GM11168 (cell line): ENCODE data around the gene APC.

Source experiments
- in situ Hi-C: fragments of 300-500 bp; cut with MboI; formaldehyde crosslinking; loops from one replicate; pipeline ENCODE4 v1.12.0; 2022; ENCODE audit warnings: low sequenced_read_pairs; ENCODE audit not compliant: unreplicated experiment

APC gene

GRCh38 chr5:112737463-112738190 lies at the start of gene APC:
TSS of gene APC (plus strand) at chr5:112737885. CDS start at chr5:112754891, 17,006 bp downstream.
- in situ Hi-C loops: no loop called here

DNA sequence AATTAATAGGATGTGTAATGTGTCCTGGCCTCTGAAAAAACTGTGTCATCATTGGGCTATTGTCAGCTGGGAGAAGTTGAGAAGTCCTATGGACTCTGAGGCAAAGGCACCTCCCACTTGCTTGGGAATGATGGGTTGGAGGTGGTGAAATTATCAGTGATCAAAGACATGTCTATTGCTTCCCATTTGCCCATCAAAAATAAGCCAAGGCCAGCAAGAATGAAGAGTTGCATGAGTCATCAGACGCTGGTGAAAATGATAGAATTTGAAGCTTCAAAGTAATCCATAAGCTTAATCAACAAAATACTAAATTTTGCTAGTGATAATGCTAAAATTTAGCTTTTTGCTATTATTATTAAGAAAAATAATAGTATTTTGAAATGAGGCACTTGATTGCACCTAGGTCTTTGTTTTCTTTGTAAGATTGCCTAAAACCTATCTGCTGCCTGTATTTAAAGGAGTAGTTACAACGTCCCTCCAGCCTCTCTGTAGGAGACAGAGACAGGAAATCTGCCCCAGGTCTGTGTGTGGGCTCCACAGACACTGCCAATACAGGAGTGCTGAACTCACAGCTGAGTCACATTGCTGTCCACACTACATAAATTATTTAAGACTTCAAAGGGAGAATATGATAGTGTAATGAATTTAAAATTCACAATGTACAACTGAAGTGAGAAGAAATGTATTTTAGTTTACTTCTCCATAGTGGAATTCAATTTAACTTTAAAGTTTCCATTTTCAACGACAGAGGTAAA lies 48.4 kb upstream of the APC start:
- in situ Hi-C loops: no loop called here

- in situ Hi-C loops: no loop called here
These were observed 46.9 kb upstream of the APC start for GRCh38 chr5:112690605-112691338.

DNA sequence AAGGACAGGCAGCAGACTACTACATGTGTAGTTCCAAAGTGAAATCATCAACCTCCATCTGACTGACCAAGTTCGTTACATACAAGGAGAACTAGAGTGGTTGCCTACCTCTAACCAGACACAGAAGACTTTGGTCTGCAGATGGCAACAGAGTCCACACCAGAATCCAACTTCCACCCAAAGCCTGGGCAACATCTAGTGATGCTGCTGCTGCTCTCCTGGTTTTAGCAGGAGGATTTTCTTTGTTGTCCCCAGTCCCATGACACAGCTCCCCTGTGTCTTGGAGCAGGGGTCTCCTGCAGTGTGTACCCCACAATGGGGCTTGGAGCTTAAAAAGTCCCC lies 46.4 kb upstream of the APC start:
- in situ Hi-C loops: no loop called here

- in situ Hi-C loops: no loop called here
These were observed 45.9 kb upstream of the APC start for GRCh38 chr5:112691758-112692157.

DNA sequence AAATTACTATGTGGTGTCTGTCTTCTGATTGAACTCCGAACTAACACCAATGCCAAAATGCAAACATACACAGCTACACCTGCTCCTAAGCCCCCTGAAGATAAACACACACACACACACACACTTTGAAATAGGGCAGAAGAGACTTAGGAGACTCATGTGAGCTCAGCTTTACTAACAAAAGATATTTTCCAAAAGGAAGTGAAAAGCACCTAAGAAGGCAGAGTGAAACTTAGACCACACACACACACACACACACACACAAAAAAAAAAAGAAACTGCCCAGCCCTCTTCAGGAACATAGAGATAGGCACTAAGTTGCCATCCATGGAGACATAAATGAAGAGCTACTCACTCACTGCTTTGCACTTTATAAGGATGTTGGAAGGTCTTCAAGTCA lies 45.2 kb upstream of the APC start:
- in situ Hi-C loops: no loop called here

GRCh38 chr5:112693301-112693700 lies 44.4 kb upstream of the APC start:
- in situ Hi-C loops: no loop called here

- in situ Hi-C loops: no loop called here
These were observed 42.6 kb upstream of the APC start for GRCh38 chr5:112694853-112695709.

GRCh38 chr5:112696786-112697185 lies 40.9 kb upstream of the APC start:
- in situ Hi-C loops: no loop called here

GRCh38 chr5:112697322-112697721 lies 40.4 kb upstream of the APC start:
- in situ Hi-C loops: no loop called here

- in situ Hi-C loops: no loop called here
These were observed 39.9 kb upstream of the APC start for GRCh38 chr5:112697833-112698232.

DNA sequence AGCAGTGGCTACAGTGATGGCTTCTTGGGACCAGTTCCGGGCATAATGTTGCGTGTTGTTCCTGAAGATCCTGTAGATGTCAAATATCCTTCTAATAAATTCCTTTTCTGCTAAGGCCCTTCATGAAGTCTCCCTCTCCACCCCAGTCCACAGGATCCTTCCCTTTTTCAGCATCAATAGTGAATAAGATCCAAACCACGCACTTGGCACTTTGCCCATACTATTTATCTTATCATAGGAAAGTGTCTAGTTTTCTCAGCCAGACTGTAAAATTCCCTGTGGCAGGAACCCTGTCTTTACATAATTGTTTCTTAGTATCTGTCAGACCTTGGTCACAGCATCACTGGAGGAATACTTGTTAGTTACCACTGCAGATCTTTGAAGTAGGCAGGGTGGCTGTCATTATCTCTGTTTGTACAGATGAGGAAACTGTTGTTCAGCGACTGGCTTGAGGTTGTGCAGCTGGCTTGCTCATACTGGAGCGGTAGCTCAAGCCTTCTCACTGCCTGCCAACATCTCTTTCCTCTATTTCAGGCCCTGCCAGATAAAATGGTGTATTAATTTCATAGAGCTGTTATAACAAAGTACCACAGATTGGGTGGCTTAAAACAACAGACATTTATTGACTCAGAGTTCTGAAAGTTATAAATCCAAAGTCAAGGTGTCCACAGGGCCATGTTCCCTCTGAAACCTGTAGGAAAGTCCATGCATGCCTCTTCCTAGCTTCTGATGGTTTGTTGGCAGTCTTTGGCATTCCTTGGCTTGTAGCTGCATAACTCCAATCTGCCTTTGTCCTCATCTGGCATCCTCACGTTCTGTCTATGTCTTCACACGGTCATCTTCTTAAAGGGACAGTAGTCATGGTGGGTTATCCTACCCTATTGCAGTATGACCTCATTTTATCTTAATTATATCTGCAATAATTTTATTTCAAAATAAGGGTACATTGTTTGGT lies 33.5 kb upstream of the APC start:
- in situ Hi-C loops: no loop called here

GRCh38 chr5:112706446-112707016 lies 31.2 kb upstream of the APC start:
- in situ Hi-C loops: no loop called here

DNA sequence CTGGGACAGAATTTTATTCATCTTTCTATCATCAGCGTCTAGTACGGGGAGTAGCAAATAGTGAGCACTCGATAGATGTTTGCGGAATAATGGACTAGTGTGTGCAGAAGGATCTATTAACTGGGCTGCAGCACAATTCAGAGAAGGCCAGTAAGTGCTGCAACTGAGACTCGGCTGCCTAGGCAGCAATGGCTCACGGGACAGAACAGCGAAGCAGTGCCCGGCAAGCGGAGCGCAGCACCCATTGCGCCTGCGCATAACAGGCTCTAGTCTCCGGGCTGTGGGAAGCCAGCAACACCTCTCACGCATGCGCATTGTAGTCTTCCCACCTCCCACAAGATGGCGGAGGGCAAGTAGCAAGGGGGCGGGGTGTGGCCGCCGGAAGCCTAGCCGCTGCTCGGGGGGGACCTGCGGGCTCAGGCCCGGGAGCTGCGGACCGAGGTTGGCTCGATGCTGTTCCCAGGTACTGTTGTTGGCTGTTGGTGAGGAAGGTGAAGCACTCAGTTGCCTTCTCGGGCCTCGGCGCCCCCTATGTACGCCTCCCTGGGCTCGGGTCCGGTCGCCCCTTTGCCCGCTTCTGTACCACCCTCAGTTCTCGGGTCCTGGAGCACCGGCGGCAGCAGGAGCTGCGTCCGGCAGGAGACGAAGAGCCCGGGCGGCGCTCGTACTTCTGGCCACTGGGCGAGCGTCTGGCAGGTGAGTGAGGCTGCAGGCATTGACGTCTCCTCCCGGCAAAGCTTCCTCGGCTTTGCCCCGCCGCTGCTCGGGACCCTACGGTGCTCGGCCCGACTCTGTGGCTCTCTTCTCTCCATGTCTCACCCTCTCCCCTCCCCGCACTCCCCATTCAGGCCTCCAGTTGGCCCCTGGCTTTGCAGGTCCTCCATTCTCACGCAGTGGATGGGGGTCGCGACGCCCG lies 30.2 kb upstream of the APC start:
- in situ Hi-C loops: no loop called here

GRCh38 chr5:112708103-112708622 lies 29.5 kb upstream of the APC start:
- in situ Hi-C loops: no loop called here

- in situ Hi-C loops: no loop called here
These were observed 28.3 kb upstream of the APC start for GRCh38 chr5:112709416-112709815.

- in situ Hi-C loops: no loop called here
These were observed 26.8 kb upstream of the APC start for GRCh38 chr5:112710896-112711295.

DNA sequence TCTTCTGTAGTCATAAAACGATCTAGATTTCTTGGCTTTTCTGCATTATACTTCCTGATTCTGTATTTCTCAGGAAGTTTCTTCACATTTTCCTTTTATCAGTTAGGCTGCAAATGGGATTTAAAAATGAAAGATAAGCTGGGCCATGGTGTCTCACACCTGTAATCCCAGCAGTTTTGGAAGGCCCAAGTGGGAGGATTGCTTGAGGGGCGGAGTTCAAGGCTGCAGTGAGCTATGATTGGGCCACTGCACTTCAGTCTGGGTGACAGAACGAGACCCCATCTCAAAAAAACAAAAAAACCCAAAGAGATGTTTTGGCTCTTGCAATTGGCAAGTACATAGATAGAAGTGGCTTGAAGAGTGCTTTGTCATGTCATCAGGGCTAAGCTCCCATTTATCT lies 26.2 kb upstream of the APC start:
- in situ Hi-C loops: no loop called here
